ENCODE measurements around the gene TCFL5.
A peak's percentile ranks its signal among the peaks of the same experiment; 100 is the strongest.

TCFL5 gene

GRCh38 chr20:62861726-62862336, at the start of gene TCFL5:
TCFL5 (minus strand) TSS chr20:62861822; CDS start chr20:62861670, 152 bp downstream.
- DNase-seq (ENCODE audit: low read depth in 2 of 2) = peak; percentile 66 to 68

- DNase-seq (ENCODE audit: low read depth in 2 of 2) = no peak
Observed at GRCh38 chr20:62910777-62911497, 49.3 kb upstream of the TCFL5 start.

GRCh38 chr20:62910217-62910766, 48.7 kb upstream of the TCFL5 start:
- no peak for DNase-seq (ENCODE audit: low read depth in 2 of 2)

- DNase-seq (ENCODE audit: low read depth in 2 of 2) = no peak
Observed at GRCh38 chr20:62908971-62909791, 47.6 kb upstream of the TCFL5 start.

- no peak for DNase-seq (ENCODE audit: low read depth in 2 of 2)
Observed at GRCh38 chr20:62907384-62908317, 46.0 kb upstream of the TCFL5 start.

GRCh38 chr20:62906647-62907375, 45.2 kb upstream of the TCFL5 start:
- DNase-seq (ENCODE audit: low read depth in 2 of 2) = no peak

GRCh38 chr20:62906209-62906608, 44.6 kb upstream of the TCFL5 start:
- DNase-seq (ENCODE audit: low read depth in 2 of 2) = no peak

- DNase-seq (ENCODE audit: low read depth in 2 of 2) = no peak
Observed at GRCh38 chr20:62905536-62906117, 44.0 kb upstream of the TCFL5 start.

- no peak for DNase-seq (ENCODE audit: low read depth in 2 of 2)
Observed at GRCh38 chr20:62902926-62903615, 41.4 kb upstream of the TCFL5 start.

- DNase-seq (ENCODE audit: low read depth in 2 of 2) = no peak
Observed at GRCh38 chr20:62901891-62902290, 40.3 kb upstream of the TCFL5 start.

- DNase-seq (ENCODE audit: low read depth in 2 of 2) = no peak
Observed at GRCh38 chr20:62900692-62901584, 39.3 kb upstream of the TCFL5 start.

GRCh38 chr20:62900052-62900691, 38.5 kb upstream of the TCFL5 start:
- DNase-seq (ENCODE audit: low read depth in 2 of 2) = peak in 1 of 2 experiments; percentile 37

- no peak for DNase-seq (ENCODE audit: low read depth in 2 of 2)
Observed at GRCh38 chr20:62899633-62900051, 38.0 kb upstream of the TCFL5 start.

- no peak for DNase-seq (ENCODE audit: low read depth in 2 of 2)
Observed at GRCh38 chr20:62898970-62899632, 37.5 kb upstream of the TCFL5 start.

- no peak for DNase-seq (ENCODE audit: low read depth in 2 of 2)
Observed at GRCh38 chr20:62898093-62898964, 36.7 kb upstream of the TCFL5 start.

GRCh38 chr20:62897666-62898065, 36.0 kb upstream of the TCFL5 start:
- no peak for DNase-seq (ENCODE audit: low read depth in 2 of 2)
